WTC11 (cell line): Measurements from ENCODE around the gene MMP7. TPM values are rescaled to one million over a fixed set of nuclear protein-coding genes. Genes with fewer than 3 reads are reported as not detected.

Source experiments
- ATAC-seq: fragments of 200-7000 bp; cut with Tn5 transposase; 2 replicates; pipeline ENCODE4 v1.10.0; 2021; ENCODE audit warnings: mild to moderate bottlenecking, moderate library complexity
- CTCF ChIA-PET: fragments of 300-600 bp; sonication (Branson Sonifier 250); formaldehyde crosslinking; loops from one replicate; lab custom pipeline; 2021; ENCODE audit warnings: antibody characterized with exemption; lab: Charles Lee
- POLR2A ChIA-PET: fragments of 350-600 bp; sonication (Branson Sonifier 250); formaldehyde crosslinking; loops from one replicate; lab custom pipeline; 2021; ENCODE audit warnings: antibody characterized with exemption; lab: Charles Lee
- DNase-seq: peaks from one replicate; pipeline ENCODE4 v3.0.0; 2021; ENCODE audit warnings: low spot score
- H3K27ac Mint-ChIP-seq: 2 replicates; pipeline ENCODE4 v1.8.0; 2021; ENCODE audit warnings: mixed read lengths
- H3K27me3 Mint-ChIP-seq: 2 replicates; pipeline ENCODE4 v1.8.0; 2021; ENCODE audit warnings: low read depth, mild to moderate bottlenecking, moderate library complexity, mixed read lengths
- H3K36me3 Mint-ChIP-seq: 2 replicates; pipeline ENCODE4 v1.8.0; 2021; ENCODE audit warnings: mixed read lengths
- H3K4me1 Mint-ChIP-seq: 2 replicates; pipeline ENCODE4 v1.8.0; 2022; ENCODE audit warnings: mixed read lengths
- H3K4me3 Mint-ChIP-seq: 2 replicates; pipeline ENCODE4 v1.8.0; 2021; ENCODE audit warnings: mild to moderate bottlenecking, moderate library complexity, mixed read lengths
- H3K9me3 Mint-ChIP-seq: 2 replicates; pipeline ENCODE4 v1.8.0; 2021; ENCODE audit warnings: mixed read lengths
- AR ChIP-seq: fragments of 250-450 bp; sonication (Bioruptor Pico); IDR thresholded peaks from 2 replicates; pipeline ENCODE4 v1.9.0; 2021; ENCODE audit warnings: mild to moderate bottlenecking
- ATF1 ChIP-seq: sonication (generic); formaldehyde crosslinking; IDR thresholded peaks from 2 replicates; pipeline ENCODE4 v1.8.1; 2023; ENCODE audit warnings: mild to moderate bottlenecking, moderate library complexity, missing genetic modification reagents
- ATF3 ChIP-seq: sonication (generic); formaldehyde crosslinking; conservative IDR thresholded peaks from 2 replicates; pipeline ENCODE4 v1.8.1; 2022; ENCODE audit warnings: mild to moderate bottlenecking, missing genetic modification reagents
- GTF2I ChIP-seq: fragments of 250-450 bp; sonication (Bioruptor Pico); conservative IDR thresholded peaks from 2 replicates; pipeline ENCODE4 v1.4.0; 2021; ENCODE audit warnings: mild to moderate bottlenecking
- IRF1 ChIP-seq: sonication (generic); formaldehyde crosslinking; IDR thresholded peaks from 2 replicates; pipeline ENCODE4 v1.8.0; 2023; ENCODE audit warnings: missing genetic modification reagents
- KAT7 ChIP-seq: sonication (generic); formaldehyde crosslinking; IDR thresholded peaks from 2 replicates; pipeline ENCODE4 v1.8.1; 2023; ENCODE audit warnings: missing genetic modification reagents, mild to moderate bottlenecking, borderline replicate concordance
- MLX ChIP-seq: sonication (generic); formaldehyde crosslinking; IDR thresholded peaks from 2 replicates; pipeline ENCODE4 v1.8.1; 2023; ENCODE audit warnings: mild to moderate bottlenecking, missing genetic modification reagents, moderate library complexity
- NFYB ChIP-seq: sonication (generic); formaldehyde crosslinking; conservative IDR thresholded peaks from 2 replicates; pipeline ENCODE4 v1.8.0; 2022; ENCODE audit warnings: low read depth, missing genetic modification reagents
- NR2C2 ChIP-seq: sonication (generic); formaldehyde crosslinking; IDR thresholded peaks from 2 replicates; pipeline ENCODE4 v1.8.0; 2022; ENCODE audit warnings: mild to moderate bottlenecking, missing genetic modification reagents
- STAT6 ChIP-seq: sonication (generic); formaldehyde crosslinking; conservative IDR thresholded peaks from 2 replicates; pipeline ENCODE4 v1.8.1; 2023; ENCODE audit warnings: mild to moderate bottlenecking, low read depth, missing genetic modification reagents, moderate library complexity
- ZBTB43 ChIP-seq: sonication (generic); formaldehyde crosslinking; IDR thresholded peaks from 2 replicates; pipeline ENCODE4 v1.8.1; 2023; ENCODE audit warnings: mild to moderate bottlenecking, missing genetic modification reagents
- ZNF121 ChIP-seq: sonication (generic); formaldehyde crosslinking; IDR thresholded peaks from 2 replicates; pipeline ENCODE4 v1.8.0; 2023; ENCODE audit warnings: missing genetic modification reagents
- ZNF512 ChIP-seq: sonication (generic); formaldehyde crosslinking; IDR thresholded peaks from 2 replicates; pipeline ENCODE4 v1.8.1; 2022; ENCODE audit warnings: missing genetic modification reagents, borderline replicate concordance
- ZNF671 ChIP-seq: fragments of 250-450 bp; sonication (Bioruptor Pico); IDR thresholded peaks from 2 replicates; pipeline ENCODE4 v1.8.0; 2021; ENCODE audit warnings: mild to moderate bottlenecking
- total RNA-seq: library from RNA; stranded (reverse); gene quantifications from 3 replicates; pipeline ENCODE4 v1.2.3, GENCODE V29; 2021
- TF ChIP-seq, protein P1 (sequence below): fragments of 200-600 bp; IDR thresholded peaks from 2 replicates; pipeline ENCODE4 v1.8.0; 2022; ENCODE audit warnings: antibody characterized with exemption
- TF ChIP-seq, protein P2 (sequence below): sonication (generic); formaldehyde crosslinking; IDR thresholded peaks from 2 replicates; pipeline ENCODE4 v1.8.1; 2023; ENCODE audit warnings: mild to moderate bottlenecking, missing genetic modification reagents, borderline replicate concordance
- TF ChIP-seq, protein P3 (sequence below): sonication (generic); formaldehyde crosslinking; IDR thresholded peaks from 2 replicates; pipeline ENCODE4 v1.8.0; 2022; ENCODE audit warnings: mild to moderate bottlenecking, missing genetic modification reagents

Gene MMP7
- total RNA-seq, 1 experiment from 2014 or later, result 0.50 TPM

GRCh38 chr11:102476069-102476468 is 54.5 kb downstream of the MMP7 start:
- ChIA-PET CTCF (interaction anchor here (1.2 to 1.8 kb wide), 2 partner anchors 24 to 86 kb away, joined by 3 to 8 read pairs; no protein-coding TSS in a partner anchor), POLR2A (no interaction called here)
- DNase-seq (no peak), ATAC-seq (no peak)
- TF ChIP-seq, protein P1, sequence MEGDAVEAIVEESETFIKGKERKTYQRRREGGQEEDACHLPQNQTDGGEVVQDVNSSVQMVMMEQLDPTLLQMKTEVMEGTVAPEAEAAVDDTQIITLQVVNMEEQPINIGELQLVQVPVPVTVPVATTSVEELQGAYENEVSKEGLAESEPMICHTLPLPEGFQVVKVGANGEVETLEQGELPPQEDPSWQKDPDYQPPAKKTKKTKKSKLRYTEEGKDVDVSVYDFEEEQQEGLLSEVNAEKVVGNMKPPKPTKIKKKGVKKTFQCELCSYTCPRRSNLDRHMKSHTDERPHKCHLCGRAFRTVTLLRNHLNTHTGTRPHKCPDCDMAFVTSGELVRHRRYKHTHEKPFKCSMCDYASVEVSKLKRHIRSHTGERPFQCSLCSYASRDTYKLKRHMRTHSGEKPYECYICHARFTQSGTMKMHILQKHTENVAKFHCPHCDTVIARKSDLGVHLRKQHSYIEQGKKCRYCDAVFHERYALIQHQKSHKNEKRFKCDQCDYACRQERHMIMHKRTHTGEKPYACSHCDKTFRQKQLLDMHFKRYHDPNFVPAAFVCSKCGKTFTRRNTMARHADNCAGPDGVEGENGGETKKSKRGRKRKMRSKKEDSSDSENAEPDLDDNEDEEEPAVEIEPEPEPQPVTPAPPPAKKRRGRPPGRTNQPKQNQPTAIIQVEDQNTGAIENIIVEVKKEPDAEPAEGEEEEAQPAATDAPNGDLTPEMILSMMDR, result no peak
- TF ChIP-seq IRF1 (no peak), NR2C2 (no peak), NFYB (no peak), ATF1 (no peak), AR (CRISPR knock-in tag) (no peak), ATF3 (CRISPR knock-in tag) (no peak), KAT7 (CRISPR knock-in tag) (no peak), ZBTB43 (CRISPR knock-in tag) (no peak), MLX (no peak), GTF2I (CRISPR knock-in tag) (no peak), ZNF121 (CRISPR knock-in tag) (no peak), STAT6 (CRISPR knock-in tag) (no peak), ZNF671 (no peak), ZNF512 (no peak)
- TF ChIP-seq, protein P2, sequence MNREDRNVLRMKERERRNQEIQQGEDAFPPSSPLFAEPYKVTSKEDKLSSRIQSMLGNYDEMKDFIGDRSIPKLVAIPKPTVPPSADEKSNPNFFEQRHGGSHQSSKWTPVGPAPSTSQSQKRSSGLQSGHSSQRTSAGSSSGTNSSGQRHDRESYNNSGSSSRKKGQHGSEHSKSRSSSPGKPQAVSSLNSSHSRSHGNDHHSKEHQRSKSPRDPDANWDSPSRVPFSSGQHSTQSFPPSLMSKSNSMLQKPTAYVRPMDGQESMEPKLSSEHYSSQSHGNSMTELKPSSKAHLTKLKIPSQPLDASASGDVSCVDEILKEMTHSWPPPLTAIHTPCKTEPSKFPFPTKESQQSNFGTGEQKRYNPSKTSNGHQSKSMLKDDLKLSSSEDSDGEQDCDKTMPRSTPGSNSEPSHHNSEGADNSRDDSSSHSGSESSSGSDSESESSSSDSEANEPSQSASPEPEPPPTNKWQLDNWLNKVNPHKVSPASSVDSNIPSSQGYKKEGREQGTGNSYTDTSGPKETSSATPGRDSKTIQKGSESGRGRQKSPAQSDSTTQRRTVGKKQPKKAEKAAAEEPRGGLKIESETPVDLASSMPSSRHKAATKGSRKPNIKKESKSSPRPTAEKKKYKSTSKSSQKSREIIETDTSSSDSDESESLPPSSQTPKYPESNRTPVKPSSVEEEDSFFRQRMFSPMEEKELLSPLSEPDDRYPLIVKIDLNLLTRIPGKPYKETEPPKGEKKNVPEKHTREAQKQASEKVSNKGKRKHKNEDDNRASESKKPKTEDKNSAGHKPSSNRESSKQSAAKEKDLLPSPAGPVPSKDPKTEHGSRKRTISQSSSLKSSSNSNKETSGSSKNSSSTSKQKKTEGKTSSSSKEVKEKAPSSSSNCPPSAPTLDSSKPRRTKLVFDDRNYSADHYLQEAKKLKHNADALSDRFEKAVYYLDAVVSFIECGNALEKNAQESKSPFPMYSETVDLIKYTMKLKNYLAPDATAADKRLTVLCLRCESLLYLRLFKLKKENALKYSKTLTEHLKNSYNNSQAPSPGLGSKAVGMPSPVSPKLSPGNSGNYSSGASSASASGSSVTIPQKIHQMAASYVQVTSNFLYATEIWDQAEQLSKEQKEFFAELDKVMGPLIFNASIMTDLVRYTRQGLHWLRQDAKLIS (CRISPR knock-in tag), result no peak
- TF ChIP-seq, protein P3, sequence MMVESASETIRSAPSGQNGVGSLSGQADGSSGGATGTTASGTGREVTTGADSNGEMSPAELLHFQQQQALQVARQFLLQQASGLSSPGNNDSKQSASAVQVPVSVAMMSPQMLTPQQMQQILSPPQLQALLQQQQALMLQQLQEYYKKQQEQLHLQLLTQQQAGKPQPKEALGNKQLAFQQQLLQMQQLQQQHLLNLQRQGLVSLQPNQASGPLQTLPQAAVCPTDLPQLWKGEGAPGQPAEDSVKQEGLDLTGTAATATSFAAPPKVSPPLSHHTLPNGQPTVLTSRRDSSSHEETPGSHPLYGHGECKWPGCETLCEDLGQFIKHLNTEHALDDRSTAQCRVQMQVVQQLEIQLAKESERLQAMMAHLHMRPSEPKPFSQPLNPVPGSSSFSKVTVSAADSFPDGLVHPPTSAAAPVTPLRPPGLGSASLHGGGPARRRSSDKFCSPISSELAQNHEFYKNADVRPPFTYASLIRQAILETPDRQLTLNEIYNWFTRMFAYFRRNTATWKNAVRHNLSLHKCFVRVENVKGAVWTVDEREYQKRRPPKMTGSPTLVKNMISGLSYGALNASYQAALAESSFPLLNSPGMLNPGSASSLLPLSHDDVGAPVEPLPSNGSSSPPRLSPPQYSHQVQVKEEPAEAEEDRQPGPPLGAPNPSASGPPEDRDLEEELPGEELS, result no peak
- H3K27me3 Mint-ChIP-seq, result no peaks in the 10 kb centered on the region
- no peak overlapping the region for H3K4me3 Mint-ChIP-seq
- H3K36me3 Mint-ChIP-seq, result no peaks in the 10 kb centered on the region
- no peaks in the 10 kb centered on the region for H3K9me3 Mint-ChIP-seq
- H3K4me1 Mint-ChIP-seq, result peaks cover 26% of the 10 kb centered on the region
- no peak overlapping the region for H3K27ac Mint-ChIP-seq
